Measurements from ENCODE around the gene GAN. TPM values are rescaled to one million over a fixed set of nuclear protein-coding genes. Genes with fewer than 3 reads are reported as not detected.
"Not testable (repeated sequence)": the region's sequence is repeated elsewhere in the genome, so short reads cannot be mapped to it uniquely, and the experiment has no call there.

GAN gene
- total and polyA plus RNA-seq, 8 donors, result 3.2 to 8.1 (median 3.8) TPM

DNA sequence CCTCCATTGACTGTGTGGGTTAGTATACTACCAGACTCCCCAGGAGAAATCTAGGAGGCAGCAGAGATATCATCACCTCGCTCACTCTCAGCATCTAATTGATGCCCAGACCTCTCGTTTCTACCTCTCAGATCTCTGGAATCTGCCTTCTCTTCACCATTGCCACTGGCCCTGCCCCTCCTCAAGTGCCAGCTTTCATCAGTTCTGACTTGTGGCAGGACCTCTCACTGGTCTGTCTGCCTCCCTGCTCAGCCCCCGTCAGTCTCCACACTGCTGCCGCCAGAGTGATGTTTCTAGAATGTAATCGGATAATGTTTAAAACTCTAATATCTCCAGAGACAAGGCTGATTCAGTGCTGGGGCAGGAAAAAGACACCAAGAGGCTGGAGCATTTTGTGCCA, 15.2 kb downstream of the GAN start:
- ATAC-seq (no peak), DNase-seq (no peak)
- Histone ChIP-seq H3K27ac (no peak overlapping the region), H3K4me1 (no peaks in the 10 kb centered on the region), H3K27me3 (no peaks in the 10 kb centered on the region), H3K36me3 (no peaks in the 10 kb centered on the region), H3K4me3 (no peak overlapping the region), H3K9me3 (no peaks in the 10 kb centered on the region)
- intact Hi-C loops (cut with DNase I), result no loop called here
- TF ChIP-seq, protein P1, sequence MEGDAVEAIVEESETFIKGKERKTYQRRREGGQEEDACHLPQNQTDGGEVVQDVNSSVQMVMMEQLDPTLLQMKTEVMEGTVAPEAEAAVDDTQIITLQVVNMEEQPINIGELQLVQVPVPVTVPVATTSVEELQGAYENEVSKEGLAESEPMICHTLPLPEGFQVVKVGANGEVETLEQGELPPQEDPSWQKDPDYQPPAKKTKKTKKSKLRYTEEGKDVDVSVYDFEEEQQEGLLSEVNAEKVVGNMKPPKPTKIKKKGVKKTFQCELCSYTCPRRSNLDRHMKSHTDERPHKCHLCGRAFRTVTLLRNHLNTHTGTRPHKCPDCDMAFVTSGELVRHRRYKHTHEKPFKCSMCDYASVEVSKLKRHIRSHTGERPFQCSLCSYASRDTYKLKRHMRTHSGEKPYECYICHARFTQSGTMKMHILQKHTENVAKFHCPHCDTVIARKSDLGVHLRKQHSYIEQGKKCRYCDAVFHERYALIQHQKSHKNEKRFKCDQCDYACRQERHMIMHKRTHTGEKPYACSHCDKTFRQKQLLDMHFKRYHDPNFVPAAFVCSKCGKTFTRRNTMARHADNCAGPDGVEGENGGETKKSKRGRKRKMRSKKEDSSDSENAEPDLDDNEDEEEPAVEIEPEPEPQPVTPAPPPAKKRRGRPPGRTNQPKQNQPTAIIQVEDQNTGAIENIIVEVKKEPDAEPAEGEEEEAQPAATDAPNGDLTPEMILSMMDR (IDR thresholded peaks at IDR 0.05), result no peak

DNA sequence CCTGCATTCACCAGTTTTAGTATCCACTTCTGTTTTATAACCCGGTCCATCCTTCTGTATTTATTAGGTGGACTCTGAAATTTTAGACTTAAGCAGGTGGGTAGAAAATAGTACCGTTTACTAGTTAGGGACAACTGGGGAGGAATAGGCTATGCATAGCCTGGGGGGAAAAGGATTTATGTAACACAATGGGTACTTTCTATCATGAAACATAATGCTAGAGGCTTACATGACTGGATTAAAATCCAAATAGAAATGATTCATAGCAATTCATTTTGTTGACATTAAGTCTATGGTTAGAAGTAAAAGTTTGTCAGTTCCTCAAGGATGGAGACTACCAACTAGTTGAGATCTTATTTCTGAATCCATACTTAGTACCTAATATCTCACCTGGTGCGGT, 18.6 kb downstream of the GAN start:
- Histone ChIP-seq H3K4me3 (no peak overlapping the region), H3K36me3 (no peaks in the 10 kb centered on the region), H3K27me3 (no peaks in the 10 kb centered on the region), H3K9me3 (no peaks in the 10 kb centered on the region), H3K4me1 (no peaks in the 10 kb centered on the region), H3K27ac (no peak overlapping the region)
- ATAC-seq (no peak), DNase-seq (no peak)
- TF ChIP-seq, protein P1 (IDR thresholded peaks at IDR 0.05), result no peak
- intact Hi-C loops (cut with DNase I), result no loop called here

DNA sequence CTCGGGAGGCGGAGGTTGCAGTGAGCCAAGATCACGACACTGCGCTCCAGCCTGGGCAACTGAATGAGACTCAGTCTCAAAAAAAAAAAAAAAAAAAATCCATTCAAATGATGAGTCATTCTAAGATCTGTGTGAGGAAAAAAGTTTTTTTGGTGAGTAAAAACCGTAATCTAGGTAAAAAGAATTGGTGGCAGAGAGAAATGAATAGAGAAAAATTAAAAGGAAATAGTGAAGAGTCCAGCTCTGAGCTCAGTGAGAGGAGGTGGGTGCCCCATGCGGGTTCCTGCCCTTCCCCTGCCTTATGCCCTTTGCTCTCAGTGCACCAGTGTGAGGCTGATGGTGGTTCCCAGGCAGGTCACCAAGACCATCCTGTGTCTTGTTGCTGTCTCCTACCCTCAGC, 20.9 kb downstream of the GAN start:
- H3K27me3 ChIP-seq, result no peaks in the 10 kb centered on the region

DNA sequence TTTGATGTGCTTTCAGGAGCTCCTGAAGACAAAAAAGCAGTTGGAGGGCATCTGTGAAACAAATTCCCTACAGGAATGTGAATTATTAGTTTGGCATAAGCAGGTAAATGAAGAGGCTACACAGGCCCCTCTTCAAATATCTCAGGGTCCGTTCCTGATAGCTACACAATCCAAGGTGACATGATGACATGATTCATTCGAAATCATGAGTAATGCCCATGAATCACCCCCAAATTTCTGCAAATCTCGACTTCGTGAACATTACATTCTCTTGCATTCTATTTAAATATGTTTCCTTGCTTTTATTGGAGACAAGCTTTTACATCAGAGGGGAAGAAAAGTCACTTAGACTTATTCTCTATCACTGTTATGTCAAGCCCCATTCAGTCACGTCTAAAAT, 22.3 kb downstream of the GAN start:
- no peak for DNase-seq
- H3K27ac ChIP-seq, result no peak overlapping the region
- H3K27me3 ChIP-seq, result no peaks in the 10 kb centered on the region
- ATAC-seq, result no peak
- no peak overlapping the region for H3K4me3 ChIP-seq
- intact Hi-C loops (cut with DNase I), result no loop called here
- TF ChIP-seq, protein P1 (IDR thresholded peaks at IDR 0.05), result no peak
- H3K9me3 ChIP-seq, result no peaks in the 10 kb centered on the region
- H3K4me1 ChIP-seq, result no peaks in the 10 kb centered on the region
- H3K36me3 ChIP-seq, result no peaks in the 10 kb centered on the region

More for the DNA sequence above, 20.9 kb downstream of the GAN start:
- Histone ChIP-seq H3K4me1 (no peaks in the 10 kb centered on the region), H3K4me3 (no peak overlapping the region), H3K27ac (no peak overlapping the region), H3K9me3 (no peaks in the 10 kb centered on the region), H3K36me3 (no peaks in the 10 kb centered on the region)
- TF ChIP-seq, protein P1 (IDR thresholded peaks at IDR 0.05), result no peak
- intact Hi-C loops (cut with DNase I), result no loop called here
- no peak for DNase-seq
- ATAC-seq, result no peak

DNA sequence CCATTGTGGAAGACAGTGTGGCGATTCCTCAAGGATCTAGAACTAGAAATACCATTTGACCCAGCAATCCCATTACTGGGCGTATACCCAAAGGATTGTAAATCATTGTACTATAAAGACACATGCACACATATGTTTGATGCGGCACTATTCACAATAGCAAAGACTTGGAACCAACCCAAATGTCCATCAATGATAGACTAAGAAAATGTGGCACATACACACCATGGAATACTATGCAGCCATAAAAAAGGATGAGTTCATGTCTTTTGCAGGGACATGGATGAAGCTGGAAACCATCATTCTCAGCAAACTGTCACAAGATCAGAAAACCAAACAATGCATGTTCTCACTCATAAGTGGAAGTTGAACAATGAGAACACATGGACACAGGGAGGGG, 30.4 kb downstream of the GAN start:
- ATAC-seq; H3K27me3 ChIP-seq; H3K4me1 ChIP-seq; intact Hi-C loops (cut with DNase I); H3K27ac ChIP-seq; DNase-seq; H3K4me3 ChIP-seq; H3K36me3 ChIP-seq: not testable (repeated sequence)
- peaks cover 0 to 37% of the 10 kb centered on the region in 2 donors for H3K9me3 ChIP-seq

DNA sequence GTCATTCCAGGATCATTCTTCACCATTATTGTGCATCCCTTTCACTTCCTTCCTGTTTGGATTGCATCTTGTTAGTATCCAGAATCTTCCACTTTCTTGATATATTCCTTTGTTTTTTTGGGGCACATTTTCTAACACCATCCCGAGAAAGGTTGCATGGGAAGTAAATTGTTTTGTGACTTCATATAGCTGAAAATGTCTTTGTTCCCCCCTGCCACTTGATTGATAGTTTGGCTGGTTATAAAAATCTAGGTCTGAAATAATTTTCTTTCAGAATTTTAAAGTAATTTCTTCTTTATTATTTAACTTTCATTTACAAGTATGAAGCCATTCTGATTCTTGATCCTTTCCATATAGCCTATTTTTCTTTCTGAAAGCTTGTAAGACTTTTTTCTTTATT, 32.7 kb downstream of the GAN start:
- Histone ChIP-seq H3K9me3 (peaks cover 0 to 37% of the 10 kb centered on the region in 2 donors), H3K4me3 (no peak overlapping the region), H3K27me3 (no peaks in the 10 kb centered on the region), H3K4me1 (no peaks in the 10 kb centered on the region), H3K36me3 (peaks cover 0 to 8% of the 10 kb centered on the region in 2 donors), H3K27ac (no peak overlapping the region)
- DNase-seq (no peak), ATAC-seq (no peak)
- intact Hi-C loops (cut with DNase I), result no loop called here
- TF ChIP-seq, protein P1 (IDR thresholded peaks at IDR 0.05), result no peak
